AG09319 (cell line): ENCODE data around the gene ZBTB47.
A peak's percentile ranks its signal among the peaks of the same experiment; 100 is the strongest.

Experiments
- DNase-seq: peaks from one replicate; pipeline ENCODE4 v3.0.0-alpha.2; 2010; ENCODE audit warnings: low read depth; ENCODE audit errors: extremely low read depth
- TF ChIP-seq, protein P1 (sequence below): IDR thresholded peaks from 2 replicates; pipeline ENCODE4 v1.5.1; 2011; ENCODE audit warnings: low read depth, mild to moderate bottlenecking, inconsistent platforms, low read length, moderate library complexity

The ZBTB47 gene

DNA sequence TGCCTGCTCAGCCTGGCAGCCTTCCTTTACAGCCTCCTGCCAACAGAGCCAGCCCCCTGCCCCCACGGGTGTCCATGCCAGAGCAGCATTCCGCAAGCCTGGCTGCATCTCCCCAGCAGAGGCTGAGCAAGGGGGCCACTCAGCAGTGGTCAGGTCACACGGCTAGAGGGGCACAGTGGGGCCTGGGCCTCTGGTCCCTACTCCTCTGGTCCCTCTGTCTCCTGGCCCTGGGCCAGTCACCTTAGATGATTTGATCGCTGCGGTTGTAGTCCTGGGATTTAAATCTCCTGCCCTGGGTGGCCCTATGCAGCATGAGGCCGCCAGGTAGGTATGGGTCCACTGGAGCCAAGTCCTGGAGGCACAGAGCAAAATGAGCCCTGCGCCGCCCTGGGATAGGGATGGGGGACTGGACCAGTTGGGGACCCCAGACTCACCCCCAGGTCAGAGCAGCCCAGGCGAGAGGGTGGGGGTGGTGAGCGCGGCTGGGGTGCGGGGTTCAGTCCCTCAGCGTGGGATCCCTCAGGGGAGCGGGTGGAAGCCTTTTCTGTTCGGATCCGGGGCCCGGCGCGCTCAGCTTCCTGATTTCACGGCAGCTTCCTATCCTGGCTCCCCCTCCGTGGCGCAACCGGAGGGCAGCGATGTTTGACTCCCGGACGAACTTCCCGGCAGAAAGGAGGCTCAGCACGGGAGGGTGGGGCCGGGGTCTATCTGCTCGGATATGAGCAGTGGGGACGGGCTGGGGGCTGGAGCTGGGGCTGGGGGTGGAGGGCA is at the start of gene ZBTB47:
Gene ZBTB47 (plus strand): TSS at position 138 of the 771 bp plus-strand sequence. CDS start 4,659 bp downstream, outside the sequence.
- TF ChIP-seq, protein P1, sequence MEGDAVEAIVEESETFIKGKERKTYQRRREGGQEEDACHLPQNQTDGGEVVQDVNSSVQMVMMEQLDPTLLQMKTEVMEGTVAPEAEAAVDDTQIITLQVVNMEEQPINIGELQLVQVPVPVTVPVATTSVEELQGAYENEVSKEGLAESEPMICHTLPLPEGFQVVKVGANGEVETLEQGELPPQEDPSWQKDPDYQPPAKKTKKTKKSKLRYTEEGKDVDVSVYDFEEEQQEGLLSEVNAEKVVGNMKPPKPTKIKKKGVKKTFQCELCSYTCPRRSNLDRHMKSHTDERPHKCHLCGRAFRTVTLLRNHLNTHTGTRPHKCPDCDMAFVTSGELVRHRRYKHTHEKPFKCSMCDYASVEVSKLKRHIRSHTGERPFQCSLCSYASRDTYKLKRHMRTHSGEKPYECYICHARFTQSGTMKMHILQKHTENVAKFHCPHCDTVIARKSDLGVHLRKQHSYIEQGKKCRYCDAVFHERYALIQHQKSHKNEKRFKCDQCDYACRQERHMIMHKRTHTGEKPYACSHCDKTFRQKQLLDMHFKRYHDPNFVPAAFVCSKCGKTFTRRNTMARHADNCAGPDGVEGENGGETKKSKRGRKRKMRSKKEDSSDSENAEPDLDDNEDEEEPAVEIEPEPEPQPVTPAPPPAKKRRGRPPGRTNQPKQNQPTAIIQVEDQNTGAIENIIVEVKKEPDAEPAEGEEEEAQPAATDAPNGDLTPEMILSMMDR: no peak
- no peak for DNase-seq

DNA sequence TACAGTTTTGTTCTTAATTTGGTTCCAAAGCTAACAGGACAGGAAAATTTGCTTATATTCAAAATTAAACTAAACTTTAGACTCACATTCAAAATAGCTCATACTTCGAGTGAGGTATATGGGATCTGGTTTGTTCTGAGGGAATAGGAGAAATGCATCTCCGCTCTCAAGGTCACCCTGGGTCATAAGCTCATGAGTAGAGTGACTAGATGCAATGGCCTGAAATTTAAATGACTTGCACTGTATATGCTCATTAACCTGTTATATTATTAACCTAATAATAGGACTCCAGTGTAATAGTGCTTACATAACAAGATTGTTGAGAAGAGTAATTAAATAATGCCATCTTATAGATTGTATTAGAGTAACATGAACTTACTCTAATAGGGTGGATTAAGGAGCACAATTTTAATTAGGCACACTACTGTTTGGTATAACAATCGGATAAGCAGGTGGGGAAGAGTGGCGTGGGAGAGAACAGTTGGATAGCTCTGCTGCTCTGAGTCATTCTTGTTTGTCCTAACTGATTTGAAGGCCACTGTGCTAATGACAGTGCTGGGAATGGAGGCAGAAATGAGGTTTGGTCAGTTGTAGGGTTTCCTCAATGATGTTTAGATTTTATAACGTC is 47.8 kb upstream of the ZBTB47 start:
- TF ChIP-seq, protein P1: no peak
- no peak for DNase-seq

DNA sequence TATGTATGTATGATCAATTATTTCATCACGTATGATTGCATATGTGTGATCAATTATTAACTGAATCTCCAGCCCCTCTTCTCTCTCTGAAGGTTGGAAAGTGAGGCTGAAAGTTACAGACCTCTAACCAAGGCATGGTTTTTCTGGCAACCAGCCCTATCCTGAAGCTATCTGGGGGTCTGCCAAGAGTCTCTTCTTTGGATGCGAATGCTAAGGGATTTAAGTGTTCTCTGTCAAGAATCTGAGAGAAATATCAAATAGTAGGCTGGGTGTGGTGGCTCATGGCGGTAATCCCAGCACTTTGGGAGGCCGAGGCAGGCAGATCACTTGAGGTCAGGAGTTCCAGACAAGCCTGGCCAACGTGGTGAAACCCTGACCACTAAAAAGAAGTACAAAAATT is 44.9 kb upstream of the ZBTB47 start:
- TF ChIP-seq, protein P1: no peak
- DNase-seq: no peak

DNA sequence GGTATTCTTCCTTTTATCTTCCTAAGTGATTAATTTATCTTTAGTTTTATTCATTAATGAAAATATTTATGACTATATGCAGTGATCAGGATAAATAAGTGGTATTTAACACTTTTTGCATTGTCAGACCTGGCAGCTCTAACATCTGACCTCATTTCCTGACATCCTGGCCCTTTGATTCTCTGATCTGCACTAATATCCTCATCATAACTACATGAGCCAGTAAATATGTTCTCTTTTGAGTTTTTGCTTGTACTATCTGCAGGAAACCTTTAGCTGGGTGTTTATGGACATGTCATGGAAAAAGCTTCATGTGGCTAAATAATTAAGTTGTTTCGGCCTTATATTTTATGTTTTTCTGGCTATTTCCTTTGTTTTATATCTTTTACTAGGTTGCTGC is 42.5 kb upstream of the ZBTB47 start:
- no peak for DNase-seq
- TF ChIP-seq, protein P1: no peak

DNA sequence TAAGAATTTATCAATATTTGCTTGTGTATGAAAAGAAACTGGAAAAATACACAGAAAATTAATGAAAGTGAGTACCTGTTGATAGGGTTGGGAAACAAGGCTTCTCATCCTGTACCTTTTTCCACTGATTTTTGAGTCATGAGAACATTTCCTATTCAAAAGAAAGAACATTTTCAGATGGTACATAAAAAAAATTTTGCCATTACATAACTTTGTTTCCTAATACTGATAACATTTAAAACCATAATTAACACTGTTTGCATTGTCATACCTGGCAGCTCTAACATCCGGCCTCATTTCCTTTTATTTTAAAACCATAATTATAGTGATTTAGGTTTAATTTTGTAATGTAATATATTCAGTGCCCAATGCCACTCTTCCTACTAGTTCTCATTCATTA is 41.3 kb upstream of the ZBTB47 start:
- DNase-seq: no peak
- TF ChIP-seq, protein P1: no peak

DNA sequence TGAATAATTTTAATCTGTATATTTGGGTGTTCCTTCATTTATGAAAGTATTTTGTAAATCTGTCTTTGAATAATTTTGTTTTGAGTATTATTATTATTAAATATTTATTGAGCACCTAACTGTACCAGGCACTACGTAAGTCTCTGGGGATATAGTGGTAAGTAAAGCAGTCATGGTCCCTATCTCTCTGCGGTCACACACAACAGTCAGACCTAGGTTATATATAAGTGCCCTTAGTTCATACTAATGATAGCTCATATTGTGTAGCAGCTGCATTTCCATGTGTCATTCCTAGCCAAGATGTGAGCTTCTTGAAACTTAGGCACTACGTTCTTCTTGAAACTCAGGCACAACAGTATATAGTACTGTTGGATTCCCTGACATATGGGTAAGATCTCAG is 40.6 kb upstream of the ZBTB47 start:
- DNase-seq: no peak
- TF ChIP-seq, protein P1: no peak

DNA sequence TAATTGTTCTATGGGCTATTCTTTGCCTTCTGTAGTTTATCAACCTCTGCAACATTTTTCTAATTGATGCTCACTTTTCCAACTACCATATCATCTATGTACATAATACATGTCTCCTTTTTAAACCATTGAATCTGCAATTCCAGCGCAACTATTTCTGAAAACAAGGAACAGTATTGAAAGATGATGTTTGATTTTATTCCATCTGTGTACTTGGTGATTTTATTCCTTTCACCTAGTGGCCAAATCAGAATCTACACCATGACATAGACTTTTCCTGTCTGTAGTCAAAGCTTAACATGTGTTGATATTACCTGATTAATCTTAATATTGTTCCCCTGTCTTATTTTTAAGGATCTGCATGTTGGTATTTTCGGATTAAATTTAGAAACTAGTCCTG is 40.0 kb upstream of the ZBTB47 start:
- DNase-seq: no peak
- TF ChIP-seq, protein P1: peak; percentile 22
